Keratinocyte (primary cell): ENCODE results near the gene ZNF165.

Source experiments
- CTCF ChIP-seq, 3 experiments: IDR thresholded peaks in 1 of 3; conservative IDR thresholded peaks in 1 of 3; optimal IDR thresholded peaks in 1 of 3; 2 replicates in 2 of 3; 3 replicates in 1 of 3; pipeline versions ENCODE3 to v1.5.1; 2011; ENCODE audit warnings: low read length in 3 of 3, mild to moderate bottlenecking in 3 of 3, moderate library complexity in 2 of 3, control low read depth in 1 of 3, inconsistent platforms in 1 of 3; ENCODE audit not compliant: insufficient read depth in 2 of 3; ENCODE audit errors: extremely low read depth in 1 of 3
- EZH2 ChIP-seq: IDR thresholded peaks from one replicate; pipeline ENCODE4 v1.6.1; 2012; ENCODE audit warnings: inconsistent platforms, mild to moderate bottlenecking, low read length, moderate library complexity

- TF ChIP-seq CTCF (optimal IDR thresholded peaks at IDR 0.05 in 1 of 3, IDR thresholded peaks at IDR 0.05 in 1 of 3, conservative IDR thresholded peaks at IDR 0.05 in 1 of 3; ENCODE audit: extremely low read depth in 1 of 3, insufficient read depth in 2 of 3, low read length in 3 of 3) (no peak), EZH2 (no peak)
These were observed 2.3 kb upstream of the ZNF165 start for GRCh38 chr6:28078050-28078449.
